Measurements from ENCODE around the gene ACTG1.

- TF ChIP-seq YY1 (IDR thresholded peaks at IDR 0.05; ENCODE audit: insufficient read depth, insufficient read length): no peak
- no peak for TF ChIP-seq ZNF274 (IDR thresholded peaks at IDR 0.05; ENCODE audit: low read depth, low read length)
Observed at GRCh38 chr17:81523402-81524038, 10.9 kb upstream of the ACTG1 start.

Data from NT2/D1 (cell line).